Suppressor macrophage (primary cell): ENCODE measurements around the gene ZSWIM3.
A peak's percentile ranks its signal among the peaks of the same experiment; 100 is the strongest.
"Not testable (repeated sequence)": the region's sequence is repeated elsewhere in the genome, so short reads cannot be mapped to it uniquely, and the experiment has no call there.

Experiments used
- DNase-seq, 4 experiments: peaks; one replicate each; pipeline ENCODE4 v3.0.0-alpha.2; 2020 to 2022

Gene ZSWIM3

GRCh38 chr20:45890985-45891983, 33.9 kb downstream of the ZSWIM3 start, which contains the start of the genes CTSA and NEURL2:
Gene CTSA, plus strand, starts transcription at chr20:45891335. Its CDS starts 234 bp downstream, at chr20:45891569.
Gene NEURL2, minus strand, starts transcription at chr20:45891208. Its CDS starts 217 bp downstream, at chr20:45890991.
- DNase-seq, result peak; percentile 81 to 92 (median 90)

GRCh38 chr20:45892049-45892825, 34.8 kb downstream of the ZSWIM3 start:
- DNase-seq, result peak; percentile 26 to 63 (median 58)

- peak in 3 of 4 experiments; percentile 18 to 33 (median 21) for DNase-seq
These were observed 35.5 kb downstream of the ZSWIM3 start for GRCh38 chr20:45892828-45893500.

GRCh38 chr20:45893831-45894230, 36.4 kb downstream of the ZSWIM3 start:
- DNase-seq, result no peak

GRCh38 chr20:45894797-45895196, 37.4 kb downstream of the ZSWIM3 start:
- DNase-seq, result no peak

- no peak for DNase-seq
These were observed 39.3 kb downstream of the ZSWIM3 start for GRCh38 chr20:45896641-45897161.

GRCh38 chr20:45897289-45897688, 39.9 kb downstream of the ZSWIM3 start:
- DNase-seq, result no peak

GRCh38 chr20:45897692-45898091, 40.3 kb downstream of the ZSWIM3 start:
- DNase-seq, result no peak

- DNase-seq, result no peak
These were observed 40.9 kb downstream of the ZSWIM3 start for GRCh38 chr20:45898285-45898684.

- no peak for DNase-seq
These were observed 41.8 kb downstream of the ZSWIM3 start for GRCh38 chr20:45899046-45899835.

GRCh38 chr20:45901332-45901731, 43.9 kb downstream of the ZSWIM3 start:
- not testable (repeated sequence) for DNase-seq

- DNase-seq, result no peak
These were observed 44.8 kb downstream of the ZSWIM3 start for GRCh38 chr20:45902199-45902701.

GRCh38 chr20:45904583-45905504, 47.4 kb downstream of the ZSWIM3 start:
- no peak for DNase-seq

GRCh38 chr20:45905505-45906079, 48.2 kb downstream of the ZSWIM3 start:
- no peak for DNase-seq

- no peak for DNase-seq
These were observed 50.0 kb downstream of the ZSWIM3 start for GRCh38 chr20:45907219-45907948.

GRCh38 chr20:45908084-45908483, 50.7 kb downstream of the ZSWIM3 start:
- DNase-seq, result no peak

- DNase-seq, result no peak
These were observed 52.0 kb downstream of the ZSWIM3 start for GRCh38 chr20:45909336-45909808.

GRCh38 chr20:45909817-45910669, 52.6 kb downstream of the ZSWIM3 start:
- peak; percentile 49 to 74 (median 72) for DNase-seq
